Liver (tissue), 9 donors: ENCODE data around the gene MAML3. TPM values are rescaled to one million over a fixed set of nuclear protein-coding genes. Genes with fewer than 3 reads are reported as not detected.

Experiments used
- DNase-seq: peaks from one replicate; pipeline ENCODE4 v3.0.0-alpha.2; 2017; ENCODE audit warnings: low spot score
- H3K27ac ChIP-seq, 2 donors: one replicate each; pipeline ENCODE4 v1.7.0; 2013; ENCODE audit warnings: inconsistent platforms in 2 of 2, low read length in 2 of 2, control low read depth in 1 of 2, low read depth in 1 of 2, mild to moderate bottlenecking in 1 of 2
- H3K27me3 ChIP-seq, 4 donors: one replicate each; pipeline versions ENCODE4 v1.6.1 to v1.7.0; 2013; ENCODE audit warnings: low read length in 3 of 4, inconsistent platforms in 1 of 4, mild to moderate bottlenecking in 1 of 4, moderate library complexity in 1 of 4; ENCODE audit not compliant: control insufficient read depth in 4 of 4, insufficient read depth in 4 of 4
- H3K36me3 ChIP-seq, 4 donors: one replicate each; pipeline versions ENCODE4 v1.6.1 to v1.7.0; 2013; ENCODE audit warnings: low read length in 3 of 4, mild to moderate bottlenecking in 3 of 4, low read depth in 1 of 4, moderate library complexity in 1 of 4; ENCODE audit not compliant: control insufficient read depth in 4 of 4, insufficient read depth in 3 of 4
- H3K4me1 ChIP-seq, 4 donors: one replicate each; pipeline versions ENCODE4 v1.6.1 to v1.7.0; 2013; ENCODE audit warnings: low read length in 3 of 4, mild to moderate bottlenecking in 3 of 4, moderate library complexity in 1 of 4; ENCODE audit not compliant: control insufficient read depth in 4 of 4, insufficient read depth in 4 of 4
- H3K4me3 ChIP-seq, 3 donors: one replicate each; pipeline versions ENCODE4 v1.6.1 to v1.7.0; 2013; ENCODE audit warnings: low read length in 3 of 3, control low read depth in 1 of 3, low read depth in 1 of 3, mild to moderate bottlenecking in 1 of 3
- H3K9ac ChIP-seq, 2 donors: one replicate each; pipeline ENCODE4 v1.7.0; 2013; ENCODE audit warnings: low read length in 2 of 2, mild to moderate bottlenecking in 2 of 2, moderate library complexity in 2 of 2, control low read depth in 1 of 2, low read depth in 1 of 2
- H3K9me3 ChIP-seq, 4 donors: one replicate each; pipeline versions ENCODE4 v1.6.1 to v1.7.0; 2013; ENCODE audit warnings: low read length in 3 of 4; ENCODE audit not compliant: control insufficient read depth in 4 of 4
- FOXA1 ChIP-seq: IDR thresholded peaks from 2 replicates; pipeline ENCODE4 v1.6.1; 2016; ENCODE audit warnings: antibody characterized with exemption
- FOXA2 ChIP-seq: IDR thresholded peaks from 2 replicates; pipeline ENCODE4 v1.6.1; 2016; ENCODE audit warnings: antibody characterized with exemption
- HNF4A ChIP-seq, 2 donors: conservative IDR thresholded peaks; 2 replicates each; pipeline ENCODE4 v1.6.1; 2016; ENCODE audit warnings: antibody characterized with exemption in 2 of 2, mild to moderate bottlenecking in 2 of 2
- HNF4G ChIP-seq: IDR thresholded peaks from 2 replicates; pipeline ENCODE4 v1.6.1; 2016; ENCODE audit warnings: antibody characterized with exemption
- JUND ChIP-seq, 2 donors: IDR thresholded peaks; 2 replicates each; pipeline ENCODE4 v1.6.1; 2016; ENCODE audit warnings: antibody characterized with exemption in 2 of 2
- MAX ChIP-seq: IDR thresholded peaks from 2 replicates; pipeline ENCODE4 v1.6.1; 2016; ENCODE audit warnings: antibody characterized with exemption
- NR2F2 ChIP-seq: IDR thresholded peaks from 2 replicates; pipeline ENCODE4 v1.6.1; 2016; ENCODE audit warnings: antibody characterized with exemption
- REST ChIP-seq: IDR thresholded peaks from 2 replicates; pipeline ENCODE4 v1.6.1; 2016; ENCODE audit warnings: antibody characterized with exemption, mild to moderate bottlenecking
- RXRA ChIP-seq, 2 donors: IDR thresholded peaks; 2 replicates each; pipeline ENCODE4 v1.6.1; 2017 to 2018; ENCODE audit warnings: antibody characterized with exemption in 2 of 2, mild to moderate bottlenecking in 1 of 2
- SP1 ChIP-seq: IDR thresholded peaks from 2 replicates; pipeline ENCODE4 v1.6.1; 2018; ENCODE audit warnings: antibody characterized with exemption, mild to moderate bottlenecking
- TAF1 ChIP-seq: conservative IDR thresholded peaks from 2 replicates; pipeline ENCODE4 v1.6.1; 2016; ENCODE audit warnings: antibody characterized with exemption, mild to moderate bottlenecking
- ZBTB33 ChIP-seq: IDR thresholded peaks from 2 replicates; pipeline ENCODE4 v1.6.1; 2016; ENCODE audit warnings: antibody characterized with exemption
- WGBS: extraction: QIAGEN DNeasy Blood & Tissue Kit; methylation state at CpG from one replicate; pipeline ENCODE4 v1.1.7; 2013; 5-methylcytosine and 5-hydroxymethylcytosine counted together
- polyA plus RNA-seq, 2 donors: library from polyadenylated mRNA; stranded (reverse) in 1 of 2; unstranded in 1 of 2; fragments of 200-250 nt in 1 of 2; fragments of >200 nt in 1 of 2; fragmentation: Nextera tagmentation in 1 of 2; extraction: Ambion mirVana in 1 of 2; gene quantifications; one replicate each; pipeline versions ENCODE4 v1.2.1 to v1.2.3, GENCODE V29; 2013 to 2015
- total RNA-seq, 2 donors: library from RNA; depleted of rRNA; stranded (reverse); fragments of >200 nt; gene quantifications; one replicate each; pipeline ENCODE4 v1.2.3, GENCODE V29; 2014
- TF ChIP-seq, protein P1 (sequence below): IDR thresholded peaks from 2 replicates; pipeline ENCODE4 v1.6.1; 2016; ENCODE audit warnings: antibody characterized with exemption
- donor health status: healthy.
- donor health status: healthy.
- donor health status: healthy.
- donor health status: healthy.
- donor health status: healthy.

Gene MAML3
- total and polyA plus RNA-seq, 4 donors = 1.3 to 4.3 (median 2.7) TPM

DNA sequence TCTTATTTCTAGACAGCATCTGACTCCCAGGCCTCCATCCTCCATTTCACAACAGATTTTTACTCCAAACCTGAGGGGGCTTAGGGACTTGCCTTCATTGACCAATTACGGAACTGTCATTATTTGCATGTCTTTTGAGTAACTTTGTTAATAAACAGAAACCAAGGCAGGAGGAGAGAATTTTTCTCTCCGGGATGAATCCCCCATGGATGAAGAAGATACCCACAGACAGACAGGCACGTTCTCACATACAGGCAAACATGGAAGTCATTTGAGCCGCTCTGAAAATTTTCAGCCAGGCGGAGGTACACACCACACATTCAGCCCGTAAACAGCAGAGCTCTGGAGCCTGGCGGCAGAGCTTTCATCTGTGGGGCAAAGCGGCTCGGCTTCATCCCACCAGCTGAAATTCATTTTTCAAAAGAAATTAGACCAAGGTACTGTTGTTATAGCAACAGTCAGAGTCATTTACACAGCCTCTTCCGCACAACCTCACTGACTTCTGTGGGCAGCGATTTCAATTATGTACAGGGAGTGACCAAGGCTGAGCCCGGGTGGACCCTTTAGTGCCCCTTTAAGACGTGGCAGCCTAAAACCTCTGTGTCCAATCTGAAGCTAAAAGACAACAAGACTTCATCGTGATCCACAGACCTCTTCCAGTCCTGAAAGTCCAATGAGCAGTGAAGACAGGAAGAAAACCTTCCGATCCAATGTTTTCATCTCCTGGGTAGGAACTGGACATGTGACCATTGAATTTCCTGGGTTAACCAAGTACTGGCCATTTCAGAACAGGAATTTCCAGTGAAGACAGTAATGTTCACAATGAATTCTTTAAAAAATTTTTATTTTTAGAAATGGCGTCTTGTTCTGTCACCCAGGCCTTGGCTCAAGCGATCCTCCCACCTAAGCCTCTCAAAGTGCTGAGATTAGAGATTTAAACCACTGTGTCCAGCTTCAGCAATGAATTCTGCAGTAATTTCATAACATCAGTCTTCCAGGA lies 251.4 kb downstream of the MAML3 start:
- DNase-seq = no peak
- Histone ChIP-seq H3K27ac (no peak overlapping the region), H3K9ac (no peak overlapping the region), H3K36me3 (no peaks in the 10 kb centered on the region), H3K4me1 (peaks cover 3 to 23% (median 18%) of the 10 kb centered on the region in 4 donors), H3K4me3 (peak overlapping the region in 1 of 3 donors; percentile 4), H3K9me3 (no peaks in the 10 kb centered on the region), H3K27me3 (no peaks in the 10 kb centered on the region)
- WGBS = 88% methylated on average over 17 of the region's 17 CpGs
- TF ChIP-seq NR2F2 (no peak), TAF1 (peak; percentile 23), REST (no peak), ZBTB33 (no peak), RXRA (IDR thresholded peaks at IDR 0.05) (no peak)

- Histone ChIP-seq H3K27me3 (no peaks in the 10 kb centered on the region), H3K9ac (no peak overlapping the region), H3K36me3 (no peaks in the 10 kb centered on the region), H3K27ac (no peak overlapping the region), H3K4me3 (peak overlapping the region in 1 of 3 donors; percentile 4), H3K9me3 (no peaks in the 10 kb centered on the region), H3K4me1 (peaks cover 3 to 14% (median 11%) of the 10 kb centered on the region in 4 donors)
- 75% methylated on average over 17 of the region's 17 CpGs for WGBS
- no peak for DNase-seq
- TF ChIP-seq HNF4G (no peak), FOXA2 (no peak), MAX (no peak), HNF4A (conservative IDR thresholded peaks at IDR 0.05) (no peak), JUND (IDR thresholded peaks at IDR 0.05) (no peak), NR2F2 (no peak), SP1 (no peak), FOXA1 (no peak)
- TF ChIP-seq, protein P1, sequence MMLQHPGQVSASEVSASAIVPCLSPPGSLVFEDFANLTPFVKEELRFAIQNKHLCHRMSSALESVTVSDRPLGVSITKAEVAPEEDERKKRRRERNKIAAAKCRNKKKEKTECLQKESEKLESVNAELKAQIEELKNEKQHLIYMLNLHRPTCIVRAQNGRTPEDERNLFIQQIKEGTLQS = no peak
These were observed 252.3 kb downstream of the MAML3 start for GRCh38 chr4:139901531-139902320.
